HG03139 (cell line): ENCODE measurements around the gene CDH2.
"Not testable (repeated sequence)": the region's sequence is repeated elsewhere in the genome, so short reads cannot be mapped to it uniquely, and the experiment has no call there.

Experiments
- ATAC-seq: cut with Tn5 transposase; IDR thresholded peaks from one replicate; pipeline ENCODE4 v1.9.1; 2021; ENCODE audit not compliant: unreplicated experiment

CDH2 gene

GRCh38 chr18:27931535-27931934 is 245.4 kb downstream of the CDH2 start:
- ATAC-seq: no peak

- ATAC-seq: no peak
These were observed 254.2 kb downstream of the CDH2 start for GRCh38 chr18:27922780-27923179.

GRCh38 chr18:27921904-27922751 is 254.8 kb downstream of the CDH2 start:
- no peak for ATAC-seq

GRCh38 chr18:27921392-27921791 is 255.5 kb downstream of the CDH2 start:
- ATAC-seq: no peak

GRCh38 chr18:27920836-27921235 is 256.1 kb downstream of the CDH2 start:
- no peak for ATAC-seq

GRCh38 chr18:27906189-27906588 is 270.7 kb downstream of the CDH2 start:
- ATAC-seq: not testable (repeated sequence)

GRCh38 chr18:27903906-27904305 is 273.0 kb downstream of the CDH2 start:
- no peak for ATAC-seq

- no peak for ATAC-seq
These were observed 275.3 kb downstream of the CDH2 start for GRCh38 chr18:27901424-27902226.
